Vagina (tissue), 2 donors: Measurements from ENCODE around the gene LRCH1. TPM values are rescaled to one million over a fixed set of nuclear protein-coding genes. Genes with fewer than 3 reads are reported as not detected.

Experiments
- DNase-seq, 2 donors: peaks; one replicate each; pipeline ENCODE4 v3.0.0-alpha.2; 2017; ENCODE audit errors: extremely low spot score in 2 of 2
- H3K27ac ChIP-seq: fragments of 200-600 bp; sonication (generic); one replicate; pipeline ENCODE4 v1.5.1; 2019
- H3K27me3 ChIP-seq: fragments of 200-600 bp; sonication (generic); one replicate; pipeline ENCODE4 v1.5.1; 2019
- H3K36me3 ChIP-seq, 2 donors: fragments of 200-600 bp; sonication (generic); one replicate each; pipeline ENCODE4 v1.5.1; 2017 to 2019
- H3K4me1 ChIP-seq: fragments of 200-600 bp; sonication (generic); one replicate; pipeline ENCODE4 v1.5.1; 2019
- H3K4me3 ChIP-seq, 2 donors: fragments of 200-600 bp; sonication (generic); 1 replicate in 1 of 2; 2 replicates in 1 of 2; pipeline ENCODE4 v1.5.1; 2016 to 2019
- H3K9me3 ChIP-seq: fragments of 200-600 bp; sonication (generic); one replicate; pipeline ENCODE4 v1.5.1; 2019
- CTCF ChIP-seq, 3 experiments: fragments of 450-650 bp in 2 of 3; fragments of 200-600 bp in 1 of 3; sonication (generic) in 1 of 3; IDR thresholded peaks; one replicate each; pipeline ENCODE4 v1.5.1; 2017 to 2019; ENCODE audit warnings: antibody characterized with exemption in 3 of 3, mild to moderate bottlenecking in 2 of 3, moderate library complexity in 2 of 3
- POLR2A ChIP-seq, 2 donors: fragments of 450-650 bp; IDR thresholded peaks; one replicate each; pipeline ENCODE4 v1.6.1; 2017; ENCODE audit warnings: antibody characterized with exemption in 2 of 2, mild to moderate bottlenecking in 2 of 2, moderate library complexity in 2 of 2
- POLR2AphosphoS5 ChIP-seq, 2 donors: sonication (generic); formaldehyde crosslinking; IDR thresholded peaks; one replicate each; pipeline ENCODE4 v1.9.0; 2017; ENCODE audit warnings: antibody characterized with exemption in 2 of 2, mild to moderate bottlenecking in 2 of 2, low read depth in 1 of 2; ENCODE audit not compliant: insufficient read depth in 1 of 2
- intact Hi-C: fragments of 100-400 bp; cut with DNase I; formaldehyde crosslinking; loops from one replicate; pipeline ENCODE4 v1.15.1; 2023
- total RNA-seq: library from RNA; depleted of rRNA; stranded (reverse); fragments of >200 nt; gene quantifications from one replicate; pipeline ENCODE4 v1.2.3, GENCODE V29; 2016

LRCH1 gene
- total RNA-seq, 1 donor from 2014 or later, result 21.4 TPM

GRCh38 chr13:46624353-46624752 is 71.4 kb downstream of the LRCH1 start:
- Histone ChIP-seq H3K27ac (no peak overlapping the region), H3K9me3 (no peaks in the 10 kb centered on the region), H3K36me3 (no peaks in the 10 kb centered on the region), H3K27me3 (no peaks in the 10 kb centered on the region), H3K4me3 (no peak overlapping the region), H3K4me1 (peaks cover 33% of the 10 kb centered on the region)
- intact Hi-C loops, result no loop called here
- no peak for DNase-seq
- no peak for TF ChIP-seq POLR2A (IDR thresholded peaks at IDR 0.05)

- intact Hi-C loops, result no loop called here
- H3K27me3 ChIP-seq, result no peaks in the 10 kb centered on the region
- no peak overlapping the region for H3K4me3 ChIP-seq
- DNase-seq, result no peak
- H3K9me3 ChIP-seq, result no peaks in the 10 kb centered on the region
- H3K27ac ChIP-seq, result no peak overlapping the region
- peaks cover 37% of the 10 kb centered on the region for H3K4me1 ChIP-seq
- TF ChIP-seq CTCF (IDR thresholded peaks at IDR 0.05) (no peak), POLR2AphosphoS5 (IDR thresholded peaks at IDR 0.05; ENCODE audit: insufficient read depth in 1 of 2, low read depth in 1 of 2) (no peak), POLR2A (IDR thresholded peaks at IDR 0.05) (no peak)
- no peaks in the 10 kb centered on the region for H3K36me3 ChIP-seq
Measured at GRCh38 chr13:46624821-46625220, 71.9 kb downstream of the LRCH1 start.

GRCh38 chr13:46627462-46627861 is 74.5 kb downstream of the LRCH1 start:
- Histone ChIP-seq H3K4me3 (no peak overlapping the region), H3K27me3 (no peaks in the 10 kb centered on the region), H3K27ac (no peak overlapping the region), H3K4me1 (peaks cover 35% of the 10 kb centered on the region), H3K36me3 (no peaks in the 10 kb centered on the region), H3K9me3 (no peaks in the 10 kb centered on the region)
- no peak for DNase-seq
- intact Hi-C loops, result no loop called here
- no peak for TF ChIP-seq POLR2AphosphoS5 (IDR thresholded peaks at IDR 0.05; ENCODE audit: insufficient read depth in 1 of 2, low read depth in 1 of 2)

GRCh38 chr13:46628622-46629365 is 75.8 kb downstream of the LRCH1 start:
- Histone ChIP-seq H3K4me3 (no peak overlapping the region), H3K4me1 (peaks cover 35% of the 10 kb centered on the region), H3K27ac (no peak overlapping the region), H3K27me3 (no peaks in the 10 kb centered on the region), H3K9me3 (no peaks in the 10 kb centered on the region), H3K36me3 (no peaks in the 10 kb centered on the region)
- no peak for TF ChIP-seq POLR2AphosphoS5 (IDR thresholded peaks at IDR 0.05; ENCODE audit: insufficient read depth in 1 of 2, low read depth in 1 of 2)
- no peak for TF ChIP-seq POLR2A (IDR thresholded peaks at IDR 0.05)
- no peak for TF ChIP-seq CTCF (IDR thresholded peaks at IDR 0.05)
- intact Hi-C loops, result no loop called here
- DNase-seq, result no peak

- TF ChIP-seq CTCF (IDR thresholded peaks at IDR 0.05), result no peak
- no peak for TF ChIP-seq POLR2A (IDR thresholded peaks at IDR 0.05)
- TF ChIP-seq POLR2AphosphoS5 (IDR thresholded peaks at IDR 0.05; ENCODE audit: insufficient read depth in 1 of 2, low read depth in 1 of 2), result no peak
- no peak overlapping the region for H3K27ac ChIP-seq
- no peaks in the 10 kb centered on the region for H3K27me3 ChIP-seq
- intact Hi-C loops, result no loop called here
- H3K4me1 ChIP-seq, result peaks cover 46% of the 10 kb centered on the region
- no peaks in the 10 kb centered on the region for H3K9me3 ChIP-seq
- DNase-seq, result no peak
- no peaks in the 10 kb centered on the region for H3K36me3 ChIP-seq
- no peak overlapping the region for H3K4me3 ChIP-seq
Measured at GRCh38 chr13:46629811-46630413, 76.9 kb downstream of the LRCH1 start.
